ENCODE measurements around the gene CTSL. TPM values are rescaled to one million over a fixed set of nuclear protein-coding genes. Genes with fewer than 3 reads are reported as not detected.
"Not testable (repeated sequence)": the region's sequence is repeated elsewhere in the genome, so short reads cannot be mapped to it uniquely, and the experiment has no call there.

The CTSL gene
- total RNA-seq, 1 donor from 2014 or later: 2.5 TPM

DNA sequence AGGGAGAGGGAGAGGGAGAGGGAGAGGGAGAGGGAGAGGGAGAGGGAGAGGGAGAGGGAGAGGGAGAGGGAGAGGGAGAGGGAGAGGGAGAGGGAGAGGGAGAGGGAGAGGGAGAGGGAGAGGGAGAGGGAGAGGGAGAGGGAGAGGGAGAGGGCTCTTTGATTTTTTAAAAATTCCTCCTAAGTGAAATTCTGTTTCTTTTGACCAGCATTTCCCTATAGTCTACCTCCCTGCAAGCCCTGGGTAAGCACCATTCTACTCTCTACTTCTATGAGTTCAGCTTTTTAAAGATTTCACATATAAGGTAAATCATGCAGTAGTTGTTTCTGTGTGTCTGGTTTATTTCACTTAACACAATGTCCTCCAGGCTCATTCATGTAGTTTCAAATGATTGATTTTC, 34.1 kb downstream of the CTSL start:
- H3K4me3 Mint-ChIP-seq; H3K27ac Mint-ChIP-seq; H3K9me3 Mint-ChIP-seq; H3K27me3 Mint-ChIP-seq (ENCODE audit: insufficient read depth); H3K36me3 Mint-ChIP-seq (ENCODE audit: low read depth); DNase-seq (ENCODE audit: low spot score); H3K4me1 Mint-ChIP-seq (ENCODE audit: low read depth): not testable (repeated sequence)
- intact Hi-C loops (cut with micrococcal nuclease): loop anchor here (10.0 kb wide), 1 partner anchor 55 kb away; no protein-coding TSS in a partner anchor

DNA sequence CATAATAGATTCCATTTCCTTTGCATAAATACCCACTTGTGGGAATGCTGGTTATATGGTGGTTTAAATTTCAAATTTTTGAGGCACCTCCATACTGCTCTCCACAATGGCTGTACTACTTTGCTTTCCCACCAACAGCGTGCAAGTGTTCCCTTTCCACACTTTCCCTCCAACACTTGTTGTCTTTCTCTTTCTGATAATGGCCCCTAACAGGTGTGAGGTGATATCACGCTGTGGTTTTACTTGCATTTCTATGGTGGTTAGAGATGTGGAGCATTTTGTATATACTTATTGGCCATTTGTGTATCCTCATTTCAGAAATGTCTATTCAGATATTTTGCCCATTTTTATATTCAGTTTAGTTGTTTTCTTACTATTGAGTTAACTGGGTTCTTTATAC, 34.6 kb downstream of the CTSL start:
- no peaks in the 10 kb centered on the region for H3K4me1 Mint-ChIP-seq (ENCODE audit: low read depth)
- no peaks in the 10 kb centered on the region for H3K36me3 Mint-ChIP-seq (ENCODE audit: low read depth)
- peaks cover 2% of the 10 kb centered on the region for H3K27me3 Mint-ChIP-seq (ENCODE audit: insufficient read depth)
- no peaks in the 10 kb centered on the region for H3K9me3 Mint-ChIP-seq
- no peak overlapping the region for H3K4me3 Mint-ChIP-seq
- no peak for DNase-seq (ENCODE audit: low spot score)
- H3K27ac Mint-ChIP-seq: no peak overlapping the region
- intact Hi-C loops (cut with micrococcal nuclease): loop anchor here (10.0 kb wide), 1 partner anchor 54 kb away; no protein-coding TSS in a partner anchor

DNA sequence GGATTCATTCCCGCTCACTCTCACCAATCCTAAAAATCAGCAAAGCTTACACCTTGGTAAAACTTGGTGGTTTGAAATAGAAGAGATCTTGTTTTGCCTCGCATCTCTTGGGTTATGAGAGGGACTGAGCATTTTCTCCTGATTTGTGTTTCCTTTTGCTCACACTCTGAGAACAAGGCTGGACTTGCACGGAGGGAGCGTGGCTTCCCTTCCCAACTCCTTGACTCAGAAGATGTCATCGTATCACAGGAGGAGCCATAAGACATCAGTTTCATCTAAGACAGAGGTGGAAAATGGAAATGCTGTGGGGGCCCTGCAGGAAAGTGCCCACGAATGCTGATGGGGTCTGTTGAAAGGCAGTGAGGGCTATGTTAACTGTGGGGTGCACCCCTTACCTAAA, 37.4 kb downstream of the CTSL start:
- no peak for DNase-seq (ENCODE audit: low spot score)
- intact Hi-C loops (cut with micrococcal nuclease): loop anchor here (10.0 kb wide), 1 partner anchor 52 kb away; no protein-coding TSS in a partner anchor
- Mint-ChIP-seq H3K9me3 (no peaks in the 10 kb centered on the region), H3K27ac (no peak overlapping the region), H3K36me3 (ENCODE audit: low read depth) (no peaks in the 10 kb centered on the region), H3K4me3 (no peak overlapping the region), H3K4me1 (ENCODE audit: low read depth) (no peaks in the 10 kb centered on the region), H3K27me3 (ENCODE audit: insufficient read depth) (peaks cover 3% of the 10 kb centered on the region)

DNA sequence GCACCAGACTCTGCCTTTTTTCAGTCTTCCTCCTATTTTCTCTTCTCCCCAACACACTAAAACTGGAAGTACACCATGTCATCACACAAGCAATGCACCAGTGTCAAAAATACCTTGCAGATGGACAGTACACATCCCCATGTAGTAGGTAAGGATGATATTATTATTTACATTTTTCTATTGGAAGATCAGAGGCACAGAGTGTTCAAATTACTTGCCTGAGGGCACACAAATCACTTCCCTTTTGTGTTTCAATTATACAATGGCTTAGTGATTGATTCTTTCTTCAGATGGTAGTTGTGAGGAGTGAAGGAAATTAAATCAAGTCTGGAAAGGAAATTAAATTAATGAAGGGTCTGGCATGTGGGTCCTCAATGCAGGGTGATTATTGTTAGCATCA, 39.6 kb downstream of the CTSL start:
- Mint-ChIP-seq H3K4me1 (ENCODE audit: low read depth) (no peaks in the 10 kb centered on the region), H3K27ac (no peak overlapping the region), H3K4me3 (no peak overlapping the region), H3K36me3 (ENCODE audit: low read depth) (no peaks in the 10 kb centered on the region), H3K27me3 (ENCODE audit: insufficient read depth) (peaks cover 3% of the 10 kb centered on the region), H3K9me3 (no peaks in the 10 kb centered on the region)
- intact Hi-C loops (cut with micrococcal nuclease): loop anchor here (10.0 kb wide), 1 partner anchor 49 kb away; no protein-coding TSS in a partner anchor
- DNase-seq (ENCODE audit: low spot score): no peak

DNA sequence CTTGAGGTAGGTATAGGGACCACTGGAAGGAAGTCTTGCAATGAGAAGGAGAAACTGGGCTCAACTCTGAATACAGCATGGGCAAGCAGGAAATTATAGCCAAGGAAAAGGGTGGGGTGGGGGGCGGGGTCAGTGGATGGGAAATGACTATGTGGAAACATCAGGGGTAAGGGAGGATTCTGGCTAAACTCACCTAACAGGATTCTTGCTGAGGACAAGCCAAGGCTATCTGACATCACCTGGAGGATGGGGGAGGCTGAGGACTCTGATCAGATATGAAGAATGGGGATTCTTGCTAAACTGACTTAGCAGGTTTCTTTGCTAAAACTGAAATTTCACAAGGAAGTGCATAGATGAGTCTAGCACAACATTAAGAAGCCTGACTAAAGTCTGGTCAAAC, 40.8 kb downstream of the CTSL start:
- DNase-seq (ENCODE audit: low spot score): no peak
- Mint-ChIP-seq H3K9me3 (no peaks in the 10 kb centered on the region), H3K27ac (no peak overlapping the region), H3K4me1 (ENCODE audit: low read depth) (no peaks in the 10 kb centered on the region), H3K36me3 (ENCODE audit: low read depth) (no peaks in the 10 kb centered on the region), H3K27me3 (ENCODE audit: insufficient read depth) (peaks cover 5% of the 10 kb centered on the region), H3K4me3 (no peak overlapping the region)
- intact Hi-C loops (cut with micrococcal nuclease): loop anchor here (10.0 kb wide), 1 partner anchor 48 kb away; no protein-coding TSS in a partner anchor

DNA sequence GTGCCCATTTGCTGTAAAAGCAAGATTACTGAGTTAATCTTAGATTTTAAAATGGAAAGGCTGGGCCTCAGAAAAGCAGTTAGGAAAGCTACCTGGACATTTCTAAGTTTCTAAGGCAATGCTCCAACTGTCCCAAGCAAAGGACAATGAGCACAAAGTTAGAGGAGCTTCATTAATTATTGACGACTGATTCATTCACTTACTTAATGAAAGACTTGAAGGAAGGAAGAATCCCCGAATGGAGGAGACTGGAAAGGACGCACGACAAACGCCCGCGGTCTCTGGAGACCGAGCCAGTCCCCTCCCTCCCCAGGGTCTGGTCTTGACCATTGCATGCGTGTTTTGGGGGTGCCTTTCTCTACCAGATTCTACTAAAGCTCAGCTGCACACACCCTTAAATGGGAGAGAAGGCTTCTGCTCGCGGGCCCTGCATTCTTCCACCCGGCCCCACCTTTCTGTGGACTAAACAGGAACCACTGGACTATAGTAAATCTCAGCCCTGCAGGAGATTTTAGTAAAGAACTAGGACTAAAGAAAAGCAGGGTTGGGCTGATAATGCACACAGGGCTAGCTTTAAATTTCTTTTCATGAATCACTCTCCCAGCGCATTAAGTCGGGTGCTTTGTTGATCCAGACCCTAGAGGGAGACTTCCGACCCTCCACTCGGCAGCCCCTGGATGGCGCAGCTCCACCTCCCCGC, 44.8 kb downstream of the CTSL start:
- Mint-ChIP-seq H3K4me1 (ENCODE audit: low read depth) (no peaks in the 10 kb centered on the region), H3K4me3 (no peak overlapping the region), H3K27ac (no peak overlapping the region), H3K36me3 (ENCODE audit: low read depth) (no peaks in the 10 kb centered on the region), H3K27me3 (ENCODE audit: insufficient read depth) (peaks cover 2% of the 10 kb centered on the region), H3K9me3 (no peaks in the 10 kb centered on the region)
- DNase-seq (ENCODE audit: low spot score): no peak
- intact Hi-C loops (cut with micrococcal nuclease): no loop called here

DNA sequence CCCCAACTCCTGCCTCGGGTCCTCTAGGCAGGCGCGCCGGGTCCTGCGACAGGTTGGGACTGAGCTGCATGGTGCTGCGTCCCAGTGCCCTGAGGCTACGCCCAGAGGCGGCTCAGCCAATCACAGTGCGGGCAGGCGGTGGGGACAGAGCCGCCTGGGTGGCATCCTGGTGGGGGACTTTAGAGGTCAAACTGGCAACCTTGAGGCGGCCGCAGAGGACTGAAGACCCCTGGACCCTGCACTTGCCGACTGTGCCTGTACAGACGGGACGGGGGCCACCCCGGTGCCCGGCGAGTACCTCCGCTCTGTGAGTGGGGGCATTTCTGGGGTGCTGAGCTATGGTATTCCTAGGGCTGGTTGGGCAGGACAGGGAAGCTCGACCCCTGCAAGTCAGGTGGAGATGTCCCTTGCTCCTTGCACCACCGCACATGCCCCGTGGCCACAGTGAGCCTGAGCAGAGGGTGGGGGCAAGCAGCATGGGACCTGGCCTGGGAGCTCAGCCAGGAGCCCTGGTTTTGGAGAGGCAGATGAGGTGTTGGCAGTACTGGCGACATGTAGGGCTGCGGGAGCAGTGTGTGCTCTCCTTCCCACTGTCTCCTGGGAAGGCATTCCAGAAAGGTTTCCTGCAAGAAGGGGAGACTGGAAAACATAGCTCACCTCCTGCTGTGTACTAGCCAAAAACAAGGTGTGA, 45.5 kb downstream of the CTSL start:
- Mint-ChIP-seq H3K4me1 (ENCODE audit: low read depth) (no peaks in the 10 kb centered on the region), H3K27ac (no peak overlapping the region), H3K36me3 (ENCODE audit: low read depth) (no peaks in the 10 kb centered on the region), H3K27me3 (ENCODE audit: insufficient read depth) (peaks cover 2% of the 10 kb centered on the region), H3K4me3 (no peak overlapping the region), H3K9me3 (no peaks in the 10 kb centered on the region)
- intact Hi-C loops (cut with micrococcal nuclease): no loop called here
- no peak for DNase-seq (ENCODE audit: low spot score)

DNA sequence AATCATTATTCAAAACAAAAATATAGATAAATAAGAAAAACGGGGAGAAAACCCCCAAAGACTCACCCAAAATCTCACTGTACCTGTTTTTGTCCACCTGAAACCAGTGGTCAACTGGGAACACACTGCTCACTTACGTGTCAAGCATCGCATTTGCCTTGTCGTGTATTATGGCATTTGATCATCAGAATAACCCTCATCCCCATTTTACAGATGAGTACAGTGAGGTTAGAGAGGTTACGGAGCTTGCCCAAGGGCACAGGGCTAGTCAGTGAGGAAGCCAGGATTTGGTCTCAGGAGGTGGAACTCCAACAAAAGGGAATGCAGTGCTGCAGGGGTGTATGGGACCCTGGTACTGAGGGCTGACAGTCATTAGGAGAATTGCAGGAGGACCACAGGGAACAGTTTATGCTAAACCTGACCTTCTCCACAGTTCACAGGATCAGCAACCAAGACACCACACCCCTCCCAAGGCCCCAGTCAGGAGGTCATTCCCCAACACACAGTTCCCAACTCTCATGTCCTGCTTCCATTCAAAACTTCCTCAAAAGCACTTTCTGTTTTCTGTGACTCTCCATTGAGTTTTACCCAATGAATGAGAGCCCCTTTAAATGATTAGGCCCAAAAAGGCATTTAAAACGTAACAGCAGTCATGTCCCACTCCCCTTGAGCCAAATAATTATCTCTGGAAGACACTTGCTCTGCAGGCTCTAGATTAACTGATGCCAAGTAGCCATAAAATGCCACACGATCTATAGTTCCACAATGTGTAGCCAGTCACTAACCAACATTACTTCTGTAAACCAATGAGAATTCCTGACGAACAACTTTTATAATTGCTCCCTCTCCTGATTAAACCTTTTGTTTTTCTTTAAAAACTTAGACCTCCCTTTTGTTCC, 50.8 kb downstream of the CTSL start:
- no peak for DNase-seq (ENCODE audit: low spot score)
- H3K4me1 Mint-ChIP-seq (ENCODE audit: low read depth): no peaks in the 10 kb centered on the region
- no peaks in the 10 kb centered on the region for H3K9me3 Mint-ChIP-seq
- no peaks in the 10 kb centered on the region for H3K36me3 Mint-ChIP-seq (ENCODE audit: low read depth)
- no peak overlapping the region for H3K27ac Mint-ChIP-seq
- intact Hi-C loops (cut with micrococcal nuclease): no loop called here
- no peak overlapping the region for H3K4me3 Mint-ChIP-seq
- peaks cover 3% of the 10 kb centered on the region for H3K27me3 Mint-ChIP-seq (ENCODE audit: insufficient read depth)

DNA sequence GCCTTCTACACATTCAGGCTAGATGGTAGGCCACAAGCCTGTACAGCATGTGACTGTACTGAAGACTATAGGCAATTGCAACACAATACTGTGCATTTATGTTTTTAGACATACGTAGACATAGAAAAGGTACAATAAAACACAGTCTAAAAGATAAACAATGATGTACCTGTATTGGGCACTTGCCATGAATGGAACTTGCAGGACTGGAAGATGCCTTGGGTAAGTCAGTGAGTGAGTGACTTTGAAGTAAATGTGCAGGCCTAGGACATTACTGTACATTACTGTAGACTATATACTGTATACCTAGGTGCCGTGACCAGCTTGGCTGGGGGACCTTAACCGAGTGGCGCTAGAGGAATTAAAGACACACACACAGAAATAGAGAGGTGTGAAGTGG, 53.1 kb downstream of the CTSL start:
- H3K9me3 Mint-ChIP-seq: no peaks in the 10 kb centered on the region
- H3K27ac Mint-ChIP-seq: no peak overlapping the region
- peaks cover 3% of the 10 kb centered on the region for H3K27me3 Mint-ChIP-seq (ENCODE audit: insufficient read depth)
- no peak overlapping the region for H3K4me3 Mint-ChIP-seq
- intact Hi-C loops (cut with micrococcal nuclease): no loop called here
- no peaks in the 10 kb centered on the region for H3K4me1 Mint-ChIP-seq (ENCODE audit: low read depth)
- no peaks in the 10 kb centered on the region for H3K36me3 Mint-ChIP-seq (ENCODE audit: low read depth)
- DNase-seq (ENCODE audit: low spot score): no peak

Other genes starting within 250 kb of the CTSL start
- 2.0 and 2.8 TPM in 2 replicates for gene DAPK1, start 228.3 kb upstream of the CTSL start, total RNA-seq
- not detected in 2 replicates for gene SPATA31E1, start 156.8 kb downstream of the CTSL start, total RNA-seq
- not detected in 2 replicates for gene SPATA31C1, start 191.8 kb downstream of the CTSL start, total RNA-seq
- gene CDK20, start 248.4 kb downstream of the CTSL start, total RNA-seq: 0.91 and 1.0 TPM in 2 replicates